Measurements from ENCODE around the gene MGMT.

The MGMT gene

GRCh38 chr10:129495256-129495655 is 28.2 kb downstream of the MGMT start:
- no peak for DNase-seq (ENCODE audit: low read depth)

GRCh38 chr10:129495698-129496097 is 28.7 kb downstream of the MGMT start:
- DNase-seq (ENCODE audit: low read depth): no peak

- DNase-seq (ENCODE audit: low read depth): no peak
Measured at GRCh38 chr10:129497013-129497412, 30.0 kb downstream of the MGMT start.

GRCh38 chr10:129498680-129499079 is 31.6 kb downstream of the MGMT start:
- DNase-seq (ENCODE audit: low read depth): no peak

GRCh38 chr10:129500617-129501339 is 33.7 kb downstream of the MGMT start:
- no peak for DNase-seq (ENCODE audit: low read depth)

- no peak for DNase-seq (ENCODE audit: low read depth)
Measured at GRCh38 chr10:129501652-129502436, 34.8 kb downstream of the MGMT start.

GRCh38 chr10:129502448-129502847 is 35.4 kb downstream of the MGMT start:
- no peak for DNase-seq (ENCODE audit: low read depth)

GRCh38 chr10:129505500-129506075 is 38.5 kb downstream of the MGMT start:
- DNase-seq (ENCODE audit: low read depth): no peak

- no peak for DNase-seq (ENCODE audit: low read depth)
Measured at GRCh38 chr10:129506101-129506797, 39.2 kb downstream of the MGMT start.

- DNase-seq (ENCODE audit: low read depth): no peak
Measured at GRCh38 chr10:129507216-129507889, 40.3 kb downstream of the MGMT start.

- no peak for DNase-seq (ENCODE audit: low read depth)
Measured at GRCh38 chr10:129509155-129509554, 42.1 kb downstream of the MGMT start.

- no peak for DNase-seq (ENCODE audit: low read depth)
Measured at GRCh38 chr10:129509835-129510234, 42.8 kb downstream of the MGMT start.

- DNase-seq (ENCODE audit: low read depth): no peak
Measured at GRCh38 chr10:129511086-129511485, 44.0 kb downstream of the MGMT start.

- no peak for DNase-seq (ENCODE audit: low read depth)
Measured at GRCh38 chr10:129511758-129512157, 44.7 kb downstream of the MGMT start.

GRCh38 chr10:129513312-129513711 is 46.3 kb downstream of the MGMT start:
- DNase-seq (ENCODE audit: low read depth): no peak

GRCh38 chr10:129514568-129515451 is 47.8 kb downstream of the MGMT start:
- DNase-seq (ENCODE audit: low read depth): no peak

GRCh38 chr10:129516846-129517679 is 50.0 kb downstream of the MGMT start:
- no peak for DNase-seq (ENCODE audit: low read depth)

- no peak for DNase-seq (ENCODE audit: low read depth)
Measured at GRCh38 chr10:129517680-129518057, 50.6 kb downstream of the MGMT start.

GRCh38 chr10:129518793-129519192 is 51.8 kb downstream of the MGMT start:
- DNase-seq (ENCODE audit: low read depth): no peak

Data from T follicular helper cell (primary cell).